ENCODE results near the gene RALGAPB. TPM values are rescaled to one million over a fixed set of nuclear protein-coding genes. Genes with fewer than 3 reads are reported as not detected.

RALGAPB gene
- polyA plus RNA-seq, 1 donor, result 28.1 TPM

DNA sequence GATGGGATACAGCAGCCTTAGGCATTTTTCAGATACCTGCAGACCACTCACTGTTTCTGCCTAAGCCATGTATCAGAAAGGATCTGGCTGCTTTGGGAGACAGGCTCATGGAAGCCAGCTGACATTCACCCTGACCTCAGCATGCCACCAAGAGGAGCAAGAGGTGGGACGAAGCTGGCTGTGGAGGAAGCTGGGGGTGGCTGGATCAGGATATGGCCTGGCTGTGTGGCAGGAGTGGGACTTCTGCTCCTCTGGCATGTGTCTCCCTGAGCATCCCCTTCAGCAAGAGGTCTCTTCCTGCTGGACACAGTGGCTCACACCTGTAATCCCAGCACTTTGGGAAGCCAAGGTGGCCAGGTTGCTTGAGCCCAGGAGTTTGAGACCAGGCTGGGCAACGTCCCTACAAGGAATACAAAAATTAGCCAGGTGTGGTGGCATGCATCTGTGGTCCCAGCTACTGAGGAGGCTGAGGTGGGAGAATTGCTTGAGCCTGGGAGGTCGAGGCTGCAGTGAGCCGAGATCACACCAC lies 109.3 kb downstream of the RALGAPB start:
- Histone ChIP-seq H3K4me3 (ENCODE audit: low read length) (no peak overlapping the region), H3K36me3 (ENCODE audit: control insufficient read depth, insufficient read depth, low read length) (peaks cover 9% of the 10 kb centered on the region), H3K4me1 (ENCODE audit: control insufficient read depth, insufficient read depth, low read length) (no peaks in the 10 kb centered on the region), H3K9me3 (ENCODE audit: control insufficient read depth, low read depth, low read length) (no peaks in the 10 kb centered on the region), H3K27me3 (ENCODE audit: control insufficient read depth, insufficient read depth, low read length) (peaks cover 14% of the 10 kb centered on the region), H3K27ac (ENCODE audit: low read length) (no peak overlapping the region)
- DNase-seq, result no peak
- WGBS (ENCODE audit: insufficient coverage, low lambda C conversion rate), result no CpG with 5 or more reads among the region's 4 CpGs

DNA sequence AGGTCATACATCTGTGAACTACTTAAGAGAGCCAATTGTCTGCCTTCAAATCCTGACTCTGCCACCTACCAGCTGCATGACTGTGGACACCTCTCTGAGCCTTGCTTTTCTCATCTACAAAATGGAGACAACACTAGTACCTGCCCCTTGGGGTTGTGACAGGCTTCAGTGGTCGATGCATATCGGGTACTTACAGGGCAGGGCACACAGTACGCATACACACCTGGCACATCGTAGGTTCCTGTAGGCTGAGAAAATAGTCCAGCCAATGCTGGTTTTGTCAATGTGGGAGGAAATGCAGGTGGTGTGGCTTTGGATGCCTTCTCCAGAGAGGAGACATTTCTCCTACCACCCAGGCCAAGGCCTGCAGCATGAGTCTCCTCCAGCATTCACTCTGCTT lies 110.7 kb downstream of the RALGAPB start:
- no peaks in the 10 kb centered on the region for H3K36me3 ChIP-seq (ENCODE audit: control insufficient read depth, insufficient read depth, low read length)
- H3K27ac ChIP-seq (ENCODE audit: low read length), result no peak overlapping the region
- WGBS (ENCODE audit: insufficient coverage, low lambda C conversion rate), result no CpG with 5 or more reads among the region's 4 CpGs
- H3K27me3 ChIP-seq (ENCODE audit: control insufficient read depth, insufficient read depth, low read length), result peaks cover 14% of the 10 kb centered on the region
- H3K9me3 ChIP-seq (ENCODE audit: control insufficient read depth, low read depth, low read length), result no peaks in the 10 kb centered on the region
- H3K4me3 ChIP-seq (ENCODE audit: low read length), result no peak overlapping the region
- no peak for DNase-seq
- H3K4me1 ChIP-seq (ENCODE audit: control insufficient read depth, insufficient read depth, low read length), result no peaks in the 10 kb centered on the region

DNA sequence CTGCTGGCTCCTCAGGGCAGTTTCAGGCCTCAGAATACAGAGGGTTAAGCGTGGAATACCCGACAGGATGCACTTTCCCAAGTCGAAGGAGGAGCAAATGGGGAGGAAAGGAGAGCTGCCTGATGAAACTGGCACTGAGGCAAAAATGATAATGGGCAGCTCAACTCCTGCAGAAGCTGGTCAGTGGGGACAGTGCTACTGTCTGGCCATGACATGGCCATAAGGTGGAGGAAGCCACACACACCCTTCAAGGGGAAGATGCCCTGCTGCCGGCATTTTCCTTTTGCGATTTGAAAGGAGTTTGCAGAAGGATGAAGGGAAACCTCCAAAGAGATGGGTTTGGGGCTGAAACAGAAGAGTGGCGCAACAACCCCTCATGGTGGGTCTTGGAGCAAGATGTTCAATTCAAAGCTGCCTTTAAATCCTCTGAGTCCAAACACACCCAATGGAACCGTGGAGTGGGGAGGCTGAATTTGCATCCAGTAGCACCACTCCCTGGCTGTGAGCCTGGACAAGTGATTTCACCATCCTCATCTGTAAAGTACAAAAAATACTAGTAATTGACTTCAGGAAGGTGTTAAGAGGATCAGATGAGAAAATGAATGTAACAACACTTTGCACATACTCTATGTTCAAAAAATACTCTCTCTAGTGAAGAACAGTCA lies 111.6 kb downstream of the RALGAPB start:
- no peaks in the 10 kb centered on the region for H3K4me1 ChIP-seq (ENCODE audit: control insufficient read depth, insufficient read depth, low read length)
- H3K27me3 ChIP-seq (ENCODE audit: control insufficient read depth, insufficient read depth, low read length), result peaks cover 14% of the 10 kb centered on the region
- no peaks in the 10 kb centered on the region for H3K9me3 ChIP-seq (ENCODE audit: control insufficient read depth, low read depth, low read length)
- WGBS (ENCODE audit: insufficient coverage, low lambda C conversion rate), result no CpG with 5 or more reads among the region's 7 CpGs
- H3K36me3 ChIP-seq (ENCODE audit: control insufficient read depth, insufficient read depth, low read length), result no peaks in the 10 kb centered on the region
- H3K27ac ChIP-seq (ENCODE audit: low read length), result no peak overlapping the region
- DNase-seq, result no peak
- no peak overlapping the region for H3K4me3 ChIP-seq (ENCODE audit: low read length)

DNA sequence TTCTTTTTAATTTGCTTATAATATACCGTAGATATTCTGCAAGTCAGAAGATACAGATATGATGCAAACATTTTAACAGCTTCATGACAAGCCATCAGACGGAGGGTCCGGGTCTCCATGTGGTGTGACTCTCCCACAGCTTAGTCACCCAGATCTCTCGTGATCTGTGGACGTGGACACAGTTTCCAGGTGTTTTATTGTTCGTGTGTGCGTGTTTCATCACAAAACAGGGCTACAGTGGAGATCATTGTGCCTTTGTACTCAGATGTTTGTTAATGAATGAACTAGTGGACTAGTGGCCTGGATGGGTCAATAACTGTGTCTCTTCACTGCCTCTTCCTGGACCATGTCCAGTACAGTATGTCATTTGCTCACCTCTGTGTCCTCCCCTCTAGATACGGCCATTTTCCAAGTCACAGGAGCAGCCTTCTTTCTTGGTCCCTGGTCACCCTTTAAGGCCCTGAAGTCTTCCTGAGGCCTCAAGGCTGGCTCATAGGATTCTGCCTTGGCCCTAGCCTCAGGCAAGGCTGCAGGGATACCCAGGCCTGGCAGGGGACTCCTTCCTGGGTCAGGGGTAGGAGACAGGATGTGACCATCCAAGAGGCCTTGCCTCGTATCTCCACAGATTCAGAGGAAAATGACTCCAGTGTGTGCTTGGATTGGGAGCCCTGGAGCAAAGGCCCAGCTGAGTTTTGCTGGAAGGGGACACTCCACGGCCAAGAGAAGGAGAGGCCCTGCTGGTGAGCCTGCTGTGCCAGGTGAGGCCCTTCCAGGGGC lies 112.9 kb downstream of the RALGAPB start:
- 90% methylated on average over 2 of the region's 10 CpGs for WGBS (ENCODE audit: insufficient coverage, low lambda C conversion rate)
- Histone ChIP-seq H3K9me3 (ENCODE audit: control insufficient read depth, low read depth, low read length) (no peaks in the 10 kb centered on the region), H3K27me3 (ENCODE audit: control insufficient read depth, insufficient read depth, low read length) (peaks cover 14% of the 10 kb centered on the region)

DNA sequence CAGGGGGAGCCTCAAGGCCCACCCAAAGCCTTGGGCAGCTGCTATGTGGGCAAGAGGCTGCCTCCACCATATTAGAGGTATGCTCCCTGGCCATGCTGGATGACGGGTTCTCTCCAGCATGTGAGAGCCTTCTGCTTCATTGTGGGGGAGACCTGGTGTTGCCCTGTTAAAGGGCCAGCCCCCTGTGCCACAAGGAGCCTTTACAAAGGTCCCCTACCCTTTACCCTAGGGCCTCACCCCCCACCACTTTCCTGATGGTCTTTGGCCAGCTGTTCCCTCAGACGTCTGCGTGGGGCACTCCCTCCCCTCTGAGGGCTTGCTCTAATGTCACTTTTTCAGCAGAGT lies 113.5 kb downstream of the RALGAPB start:
- H3K27ac ChIP-seq (ENCODE audit: low read length), result no peak overlapping the region
- 100% methylated on average over 1 of the region's 3 CpGs for WGBS (ENCODE audit: insufficient coverage, low lambda C conversion rate)
- no peaks in the 10 kb centered on the region for H3K36me3 ChIP-seq (ENCODE audit: control insufficient read depth, insufficient read depth, low read length)
- H3K9me3 ChIP-seq (ENCODE audit: control insufficient read depth, low read depth, low read length), result no peaks in the 10 kb centered on the region
- peaks cover 14% of the 10 kb centered on the region for H3K27me3 ChIP-seq (ENCODE audit: control insufficient read depth, insufficient read depth, low read length)
- DNase-seq, result no peak
- H3K4me1 ChIP-seq (ENCODE audit: control insufficient read depth, insufficient read depth, low read length), result no peaks in the 10 kb centered on the region
- no peak overlapping the region for H3K4me3 ChIP-seq (ENCODE audit: low read length)

More for the DNA sequence above, 112.9 kb downstream of the RALGAPB start:
- Histone ChIP-seq H3K4me1 (ENCODE audit: control insufficient read depth, insufficient read depth, low read length) (no peaks in the 10 kb centered on the region), H3K36me3 (ENCODE audit: control insufficient read depth, insufficient read depth, low read length) (no peaks in the 10 kb centered on the region), H3K4me3 (ENCODE audit: low read length) (no peak overlapping the region), H3K27ac (ENCODE audit: low read length) (no peak overlapping the region)
- DNase-seq, result no peak

DNA sequence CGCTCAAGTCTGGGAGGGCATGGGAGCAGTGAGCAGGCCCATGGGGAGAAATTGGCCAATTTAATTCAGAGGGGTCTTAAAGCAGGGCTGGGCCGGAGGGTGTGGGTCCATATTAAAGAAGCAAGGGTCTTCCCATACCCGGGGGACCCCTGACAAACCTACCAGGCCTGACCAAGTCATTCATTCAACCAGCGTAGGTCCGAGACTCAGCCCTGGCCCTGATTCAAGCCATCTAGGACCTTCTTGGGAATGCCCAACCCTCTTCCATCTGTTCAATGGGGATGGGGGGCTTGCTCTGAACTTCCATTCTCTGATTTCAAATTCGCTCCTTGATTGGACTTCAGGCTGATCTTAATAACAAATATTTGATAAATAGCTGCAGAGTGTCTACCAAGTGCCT lies 115.7 kb downstream of the RALGAPB start:
- no CpG with 5 or more reads among the region's 6 CpGs for WGBS (ENCODE audit: insufficient coverage, low lambda C conversion rate)
- Histone ChIP-seq H3K4me1 (ENCODE audit: control insufficient read depth, insufficient read depth, low read length) (no peaks in the 10 kb centered on the region), H3K4me3 (ENCODE audit: low read length) (no peak overlapping the region), H3K36me3 (ENCODE audit: control insufficient read depth, insufficient read depth, low read length) (no peaks in the 10 kb centered on the region), H3K27ac (ENCODE audit: low read length) (no peak overlapping the region), H3K27me3 (ENCODE audit: control insufficient read depth, insufficient read depth, low read length) (peaks cover 10% of the 10 kb centered on the region), H3K9me3 (ENCODE audit: control insufficient read depth, low read depth, low read length) (no peaks in the 10 kb centered on the region)
- DNase-seq, result no peak

DNA sequence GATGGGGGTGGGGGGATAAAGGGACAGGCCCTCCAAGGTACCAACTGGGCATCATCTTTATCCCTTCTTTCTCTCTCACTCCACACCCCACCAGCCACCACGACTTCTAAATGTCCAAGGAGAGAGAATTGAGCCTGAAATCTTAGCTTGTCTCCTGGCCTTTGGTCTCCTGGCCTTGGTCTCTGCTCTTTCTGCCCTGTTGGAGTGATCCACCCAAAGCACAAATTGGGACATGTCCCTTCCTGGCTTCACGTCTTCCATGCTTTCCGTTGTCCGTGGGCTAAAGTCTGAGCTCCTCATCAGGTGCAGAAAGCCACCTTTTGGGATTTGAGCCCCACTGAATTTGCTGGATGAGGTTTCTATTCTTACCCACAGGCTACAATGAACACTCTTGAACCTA lies 116.7 kb downstream of the RALGAPB start:
- no CpG with 5 or more reads among the region's 4 CpGs for WGBS (ENCODE audit: insufficient coverage, low lambda C conversion rate)
- Histone ChIP-seq H3K36me3 (ENCODE audit: control insufficient read depth, insufficient read depth, low read length) (no peaks in the 10 kb centered on the region), H3K9me3 (ENCODE audit: control insufficient read depth, low read depth, low read length) (no peaks in the 10 kb centered on the region), H3K4me3 (ENCODE audit: low read length) (no peak overlapping the region), H3K27me3 (ENCODE audit: control insufficient read depth, insufficient read depth, low read length) (no peaks in the 10 kb centered on the region), H3K27ac (ENCODE audit: low read length) (no peak overlapping the region), H3K4me1 (ENCODE audit: control insufficient read depth, insufficient read depth, low read length) (no peaks in the 10 kb centered on the region)
- DNase-seq, result no peak

DNA sequence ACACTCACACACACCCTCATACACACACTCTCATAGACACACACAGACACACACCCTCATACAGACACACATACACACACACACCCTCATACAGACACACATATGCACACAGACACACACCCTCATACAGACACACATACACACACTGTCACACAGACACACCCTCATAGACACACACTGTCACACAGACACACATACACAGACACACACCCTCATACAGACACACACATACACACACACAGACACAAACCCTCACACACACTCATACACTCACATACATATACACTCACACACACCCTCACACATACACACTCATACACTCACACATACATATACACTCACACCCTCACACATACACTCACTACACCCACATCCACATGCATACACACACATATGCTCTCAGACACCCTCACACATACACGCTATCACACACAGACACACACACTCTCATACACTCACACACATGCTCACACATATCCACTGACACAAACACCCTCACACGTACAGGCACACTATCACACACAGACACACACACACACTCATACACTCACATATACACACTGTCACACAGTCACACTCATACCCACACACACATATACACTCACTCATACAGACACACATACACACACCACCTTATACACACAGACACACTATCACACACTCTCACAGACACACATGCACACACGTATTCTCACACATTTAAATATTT lies 117.5 kb downstream of the RALGAPB start:
- Histone ChIP-seq H3K36me3 (ENCODE audit: control insufficient read depth, insufficient read depth, low read length) (no peaks in the 10 kb centered on the region), H3K27ac (ENCODE audit: low read length) (no peak overlapping the region), H3K9me3 (ENCODE audit: control insufficient read depth, low read depth, low read length) (no peaks in the 10 kb centered on the region), H3K4me3 (ENCODE audit: low read length) (no peak overlapping the region), H3K4me1 (ENCODE audit: control insufficient read depth, insufficient read depth, low read length) (no peaks in the 10 kb centered on the region), H3K27me3 (ENCODE audit: control insufficient read depth, insufficient read depth, low read length) (no peaks in the 10 kb centered on the region)
- no peak for DNase-seq
- WGBS (ENCODE audit: insufficient coverage, low lambda C conversion rate), result 100% methylated on average over 1 of the region's 3 CpGs

DNA sequence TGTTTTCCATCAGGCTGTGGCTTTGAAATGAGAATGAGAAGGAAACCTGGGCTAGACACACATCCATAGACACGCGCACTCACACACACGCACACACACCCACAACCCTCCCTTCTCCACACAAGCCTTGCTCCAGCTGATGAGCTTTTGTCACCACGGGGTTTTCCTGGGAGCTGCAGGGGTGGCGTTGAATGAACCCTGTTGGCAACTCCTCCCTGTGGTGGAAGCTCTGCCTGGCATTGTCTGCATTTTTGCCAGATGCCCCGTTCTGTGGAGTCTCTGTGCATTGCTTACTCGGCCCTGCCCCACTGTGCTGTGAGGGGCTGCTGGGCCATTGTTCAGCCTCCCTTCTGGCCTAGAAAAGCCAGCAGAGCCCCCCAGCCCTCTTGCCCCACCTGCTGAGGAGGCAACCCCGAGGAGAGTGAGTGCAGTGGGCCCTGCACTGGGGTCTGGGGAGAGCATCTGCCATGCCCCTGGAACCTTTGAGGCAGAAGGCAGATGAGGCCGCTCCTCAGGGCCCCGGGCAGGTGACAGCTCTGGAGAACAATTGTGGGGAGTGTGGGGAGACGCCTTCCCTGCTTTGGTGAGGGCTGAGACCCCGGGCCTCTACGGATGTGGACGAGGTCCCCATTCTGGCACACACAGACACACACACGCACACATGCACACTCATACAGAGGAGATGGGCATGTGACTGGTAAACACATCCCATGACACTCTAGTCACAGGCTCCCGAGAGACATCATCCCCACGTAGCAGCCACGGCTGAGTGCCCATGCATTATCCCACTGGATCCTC lies 118.2 kb downstream of the RALGAPB start:
- H3K27me3 ChIP-seq (ENCODE audit: control insufficient read depth, insufficient read depth, low read length), result no peaks in the 10 kb centered on the region
- H3K9me3 ChIP-seq (ENCODE audit: control insufficient read depth, low read depth, low read length), result no peaks in the 10 kb centered on the region
- DNase-seq, result no peak
- no CpG with 5 or more reads among the region's 18 CpGs for WGBS (ENCODE audit: insufficient coverage, low lambda C conversion rate)
- H3K27ac ChIP-seq (ENCODE audit: low read length), result no peak overlapping the region
- no peaks in the 10 kb centered on the region for H3K36me3 ChIP-seq (ENCODE audit: control insufficient read depth, insufficient read depth, low read length)
- H3K4me1 ChIP-seq (ENCODE audit: control insufficient read depth, insufficient read depth, low read length), result no peaks in the 10 kb centered on the region
- H3K4me3 ChIP-seq (ENCODE audit: low read length), result no peak overlapping the region

Data from large intestine (tissue), 3 donors.